ENCODE results near the gene DDR1.

GRCh38 chr6:30938730-30939129, 54.4 kb downstream of the DDR1 start:
- no peak for TF ChIP-seq POLR2A (IDR thresholded peaks at IDR 0.05)
- TF ChIP-seq, protein P1, sequence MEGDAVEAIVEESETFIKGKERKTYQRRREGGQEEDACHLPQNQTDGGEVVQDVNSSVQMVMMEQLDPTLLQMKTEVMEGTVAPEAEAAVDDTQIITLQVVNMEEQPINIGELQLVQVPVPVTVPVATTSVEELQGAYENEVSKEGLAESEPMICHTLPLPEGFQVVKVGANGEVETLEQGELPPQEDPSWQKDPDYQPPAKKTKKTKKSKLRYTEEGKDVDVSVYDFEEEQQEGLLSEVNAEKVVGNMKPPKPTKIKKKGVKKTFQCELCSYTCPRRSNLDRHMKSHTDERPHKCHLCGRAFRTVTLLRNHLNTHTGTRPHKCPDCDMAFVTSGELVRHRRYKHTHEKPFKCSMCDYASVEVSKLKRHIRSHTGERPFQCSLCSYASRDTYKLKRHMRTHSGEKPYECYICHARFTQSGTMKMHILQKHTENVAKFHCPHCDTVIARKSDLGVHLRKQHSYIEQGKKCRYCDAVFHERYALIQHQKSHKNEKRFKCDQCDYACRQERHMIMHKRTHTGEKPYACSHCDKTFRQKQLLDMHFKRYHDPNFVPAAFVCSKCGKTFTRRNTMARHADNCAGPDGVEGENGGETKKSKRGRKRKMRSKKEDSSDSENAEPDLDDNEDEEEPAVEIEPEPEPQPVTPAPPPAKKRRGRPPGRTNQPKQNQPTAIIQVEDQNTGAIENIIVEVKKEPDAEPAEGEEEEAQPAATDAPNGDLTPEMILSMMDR (IDR thresholded peaks at IDR 0.05) = no peak
